ENCODE results near the gene TMEM200B. TPM values are rescaled to one million over a fixed set of nuclear protein-coding genes. Genes with fewer than 3 reads are reported as not detected.

The TMEM200B gene
- polyA plus RNA-seq, 1 donor = 5.9 TPM

- DNase-seq = peak in 1 of 2 donors; percentile 71
- H3K36me3 ChIP-seq (ENCODE audit: control insufficient read depth, insufficient read depth, low read length) = peaks cover 7% of the 10 kb centered on the region
- peaks cover 20% of the 10 kb centered on the region for H3K9me3 ChIP-seq (ENCODE audit: control insufficient read depth, low read depth, low read length)
- peak overlapping the region; percentile 61 for H3K4me3 ChIP-seq (ENCODE audit: low read length)
- peaks cover 22% of the 10 kb centered on the region for H3K4me1 ChIP-seq (ENCODE audit: control insufficient read depth, insufficient read depth, low read length)
- WGBS (ENCODE audit: insufficient coverage, low lambda C conversion rate) = no CpG with 5 or more reads among the region's 70 CpGs
- H3K27ac ChIP-seq (ENCODE audit: low read length) = peak overlapping the region; percentile 82
- peaks cover 48% of the 10 kb centered on the region for H3K27me3 ChIP-seq (ENCODE audit: control insufficient read depth, insufficient read depth, low read length)
These were observed 433 bp downstream of the TMEM200B start for GRCh38 chr1:29123053-29123886.

DNA sequence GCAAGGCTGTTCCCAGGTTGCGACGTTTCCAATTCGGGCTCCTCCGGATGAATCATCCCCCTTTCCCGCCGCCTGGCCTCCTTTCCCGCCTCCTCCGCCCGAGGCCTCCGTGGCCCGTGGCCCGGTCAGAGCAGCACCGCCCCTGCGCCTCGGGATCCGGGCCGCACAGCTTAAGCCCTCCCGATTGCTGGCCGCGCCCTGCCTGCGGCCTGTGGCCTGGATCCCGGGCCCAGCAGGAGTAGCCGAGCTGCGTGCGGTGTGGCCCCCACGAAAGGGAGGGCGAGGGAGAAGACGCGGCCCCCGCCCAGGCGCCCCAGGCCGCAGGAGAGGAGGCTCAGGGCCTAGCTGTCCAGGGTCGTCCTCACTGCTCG lies 1.0 kb downstream of the TMEM200B start:
- no CpG with 5 or more reads among the region's 34 CpGs for WGBS (ENCODE audit: insufficient coverage, low lambda C conversion rate)
- peak in 1 of 2 donors; percentile 68 for DNase-seq
- Histone ChIP-seq H3K4me1 (ENCODE audit: control insufficient read depth, insufficient read depth, low read length) (peaks cover 22% of the 10 kb centered on the region), H3K27me3 (ENCODE audit: control insufficient read depth, insufficient read depth, low read length) (peaks cover 48% of the 10 kb centered on the region), H3K36me3 (ENCODE audit: control insufficient read depth, insufficient read depth, low read length) (peaks cover 8% of the 10 kb centered on the region), H3K4me3 (ENCODE audit: low read length) (peak overlapping the region; percentile 61), H3K27ac (ENCODE audit: low read length) (peak overlapping the region; percentile 82), H3K9me3 (ENCODE audit: control insufficient read depth, low read depth, low read length) (peaks cover 20% of the 10 kb centered on the region)

DNA sequence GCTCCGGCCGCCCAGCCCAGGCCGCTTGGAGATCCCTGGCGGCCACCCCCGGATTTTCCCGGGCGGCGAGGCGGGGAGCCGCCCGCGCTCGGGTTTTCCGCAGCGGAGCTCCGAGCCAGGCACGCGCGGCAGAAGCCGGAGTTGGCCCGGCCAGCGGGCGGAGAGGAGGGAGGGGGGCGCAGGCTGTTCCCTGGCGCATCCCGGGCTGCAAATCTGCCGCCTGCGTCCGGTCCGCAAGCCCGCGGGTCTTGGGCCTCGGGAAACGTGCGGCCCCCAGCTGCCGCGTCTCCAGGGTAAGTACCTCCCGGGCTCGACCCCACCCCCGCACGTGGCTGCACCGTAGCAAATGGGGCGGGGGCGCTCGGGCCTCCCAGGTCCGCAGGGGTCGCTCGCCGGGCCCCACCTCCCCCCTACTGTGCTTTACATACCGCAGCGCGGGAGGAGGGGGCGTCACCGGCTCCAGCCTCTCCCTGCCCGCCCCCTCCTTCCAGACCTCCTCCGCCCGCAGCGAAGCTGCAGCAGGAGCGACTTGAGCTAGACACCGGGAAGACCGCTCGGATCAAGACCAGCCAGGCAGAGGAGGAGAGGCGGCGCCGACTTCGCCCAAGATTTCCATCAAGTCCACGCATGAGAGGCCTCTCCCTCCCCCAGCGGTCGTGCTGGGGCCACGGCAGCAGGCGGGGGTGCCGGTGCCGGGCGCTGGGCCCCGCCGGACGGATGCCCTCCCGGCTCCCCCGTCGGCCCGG lies 1.6 kb downstream of the TMEM200B start:
- peaks cover 20% of the 10 kb centered on the region for H3K9me3 ChIP-seq (ENCODE audit: control insufficient read depth, low read depth, low read length)
- no peak overlapping the region for H3K27ac ChIP-seq (ENCODE audit: low read length)
- H3K4me3 ChIP-seq (ENCODE audit: low read length) = peak overlapping the region; percentile 61
- H3K27me3 ChIP-seq (ENCODE audit: control insufficient read depth, insufficient read depth, low read length) = peaks cover 48% of the 10 kb centered on the region
- peaks cover 12% of the 10 kb centered on the region for H3K36me3 ChIP-seq (ENCODE audit: control insufficient read depth, insufficient read depth, low read length)
- peak in 1 of 2 donors; percentile 46 for DNase-seq
- H3K4me1 ChIP-seq (ENCODE audit: control insufficient read depth, insufficient read depth, low read length) = peaks cover 22% of the 10 kb centered on the region
- WGBS (ENCODE audit: insufficient coverage, low lambda C conversion rate) = no CpG with 5 or more reads among the region's 81 CpGs

DNA sequence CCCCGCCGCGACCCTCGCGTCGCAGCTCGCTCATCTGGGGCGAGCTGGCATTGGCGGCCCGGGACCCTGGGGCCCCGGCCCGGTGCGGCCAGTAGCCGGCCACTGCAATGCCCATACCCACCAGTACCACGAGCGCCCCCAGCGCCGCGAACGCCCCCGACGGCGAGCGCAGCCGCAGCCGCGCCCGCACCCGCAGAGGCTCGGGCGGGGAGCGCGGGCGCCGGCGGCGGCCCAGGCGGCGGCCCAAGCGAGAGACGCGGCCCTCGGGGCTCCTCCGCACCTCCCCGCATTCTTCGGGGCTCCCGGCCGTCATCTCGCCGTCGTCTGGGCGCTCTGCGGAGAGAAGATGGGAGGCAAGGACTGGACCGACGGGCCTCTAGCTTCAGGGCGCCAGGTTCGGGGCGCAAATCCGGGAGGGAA lies 2.2 kb downstream of the TMEM200B start:
- Histone ChIP-seq H3K9me3 (ENCODE audit: control insufficient read depth, low read depth, low read length) (peaks cover 20% of the 10 kb centered on the region), H3K4me3 (ENCODE audit: low read length) (peak overlapping the region; percentile 61), H3K36me3 (ENCODE audit: control insufficient read depth, insufficient read depth, low read length) (peaks cover 17% of the 10 kb centered on the region), H3K27me3 (ENCODE audit: control insufficient read depth, insufficient read depth, low read length) (peaks cover 48% of the 10 kb centered on the region), H3K27ac (ENCODE audit: low read length) (no peak overlapping the region), H3K4me1 (ENCODE audit: control insufficient read depth, insufficient read depth, low read length) (peaks cover 22% of the 10 kb centered on the region)
- no CpG with 5 or more reads among the region's 59 CpGs for WGBS (ENCODE audit: insufficient coverage, low lambda C conversion rate)
- DNase-seq = no peak

GRCh38 chr1:29120947-29121485 lies 2.7 kb downstream of the TMEM200B start:
- peaks cover 48% of the 10 kb centered on the region for H3K27me3 ChIP-seq (ENCODE audit: control insufficient read depth, insufficient read depth, low read length)
- H3K9me3 ChIP-seq (ENCODE audit: control insufficient read depth, low read depth, low read length) = peaks cover 20% of the 10 kb centered on the region
- H3K4me3 ChIP-seq (ENCODE audit: low read length) = no peak overlapping the region
- peak in 1 of 2 donors; percentile 66 for DNase-seq
- peaks cover 20% of the 10 kb centered on the region for H3K36me3 ChIP-seq (ENCODE audit: control insufficient read depth, insufficient read depth, low read length)
- no CpG with 5 or more reads among the region's 42 CpGs for WGBS (ENCODE audit: insufficient coverage, low lambda C conversion rate)
- H3K27ac ChIP-seq (ENCODE audit: low read length) = no peak overlapping the region
- H3K4me1 ChIP-seq (ENCODE audit: control insufficient read depth, insufficient read depth, low read length) = peaks cover 22% of the 10 kb centered on the region

- H3K4me1 ChIP-seq (ENCODE audit: control insufficient read depth, insufficient read depth, low read length) = peaks cover 22% of the 10 kb centered on the region
- peaks cover 24% of the 10 kb centered on the region for H3K36me3 ChIP-seq (ENCODE audit: control insufficient read depth, insufficient read depth, low read length)
- H3K9me3 ChIP-seq (ENCODE audit: control insufficient read depth, low read depth, low read length) = peaks cover 20% of the 10 kb centered on the region
- H3K27me3 ChIP-seq (ENCODE audit: control insufficient read depth, insufficient read depth, low read length) = peaks cover 42% of the 10 kb centered on the region
- DNase-seq = no peak
- no peak overlapping the region for H3K4me3 ChIP-seq (ENCODE audit: low read length)
- WGBS (ENCODE audit: insufficient coverage, low lambda C conversion rate) = no CpG with 5 or more reads among the region's 6 CpGs
- no peak overlapping the region for H3K27ac ChIP-seq (ENCODE audit: low read length)
These were observed 3.3 kb downstream of the TMEM200B start for GRCh38 chr1:29120367-29120766.

GRCh38 chr1:29119121-29119929 lies 4.4 kb downstream of the TMEM200B start:
- H3K27ac ChIP-seq (ENCODE audit: low read length) = no peak overlapping the region
- H3K36me3 ChIP-seq (ENCODE audit: control insufficient read depth, insufficient read depth, low read length) = peaks cover 26% of the 10 kb centered on the region
- peaks cover 33% of the 10 kb centered on the region for H3K27me3 ChIP-seq (ENCODE audit: control insufficient read depth, insufficient read depth, low read length)
- no peak overlapping the region for H3K4me3 ChIP-seq (ENCODE audit: low read length)
- DNase-seq = no peak
- peaks cover 20% of the 10 kb centered on the region for H3K9me3 ChIP-seq (ENCODE audit: control insufficient read depth, low read depth, low read length)
- WGBS (ENCODE audit: insufficient coverage, low lambda C conversion rate) = no CpG with 5 or more reads among the region's 12 CpGs
- H3K4me1 ChIP-seq (ENCODE audit: control insufficient read depth, insufficient read depth, low read length) = peaks cover 18% of the 10 kb centered on the region

- Histone ChIP-seq H3K27ac (ENCODE audit: low read length) (no peak overlapping the region), H3K4me1 (ENCODE audit: control insufficient read depth, insufficient read depth, low read length) (peaks cover 6% of the 10 kb centered on the region), H3K27me3 (ENCODE audit: control insufficient read depth, insufficient read depth, low read length) (peaks cover 15% of the 10 kb centered on the region), H3K4me3 (ENCODE audit: low read length) (no peak overlapping the region), H3K9me3 (ENCODE audit: control insufficient read depth, low read depth, low read length) (peaks cover 5% of the 10 kb centered on the region), H3K36me3 (ENCODE audit: control insufficient read depth, insufficient read depth, low read length) (peaks cover 35% of the 10 kb centered on the region)
- DNase-seq = no peak
- WGBS (ENCODE audit: insufficient coverage, low lambda C conversion rate) = no CpG with 5 or more reads among the region's 2 CpGs
These were observed 6.3 kb downstream of the TMEM200B start for GRCh38 chr1:29117381-29117780.

DNA sequence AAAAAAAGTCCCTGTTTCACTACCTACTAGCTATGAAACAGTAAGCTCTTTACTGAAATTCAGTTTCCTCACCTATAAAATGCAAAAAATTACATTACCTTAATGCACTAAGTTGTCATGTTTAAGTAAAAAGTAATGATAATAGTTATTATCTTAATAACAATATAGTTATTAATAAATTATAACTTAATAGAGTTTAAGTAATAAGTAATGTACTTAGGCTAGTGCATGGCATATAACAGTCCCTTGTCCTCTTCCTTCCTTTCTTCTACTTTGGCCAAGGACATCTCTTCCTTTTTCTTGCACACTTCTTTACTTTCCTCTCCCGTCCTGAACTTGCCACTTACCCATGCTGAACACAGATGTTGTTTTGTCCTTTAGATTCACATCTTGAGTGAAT lies 9.0 kb downstream of the TMEM200B start:
- WGBS (ENCODE audit: insufficient coverage, low lambda C conversion rate) = 90% methylated on average over 1 of the region's 1 CpG

More for the DNA sequence above, 9.0 kb downstream of the TMEM200B start:
- no peak overlapping the region for H3K4me3 ChIP-seq (ENCODE audit: low read length)
- no peaks in the 10 kb centered on the region for H3K9me3 ChIP-seq (ENCODE audit: control insufficient read depth, low read depth, low read length)
- H3K27me3 ChIP-seq (ENCODE audit: control insufficient read depth, insufficient read depth, low read length) = no peaks in the 10 kb centered on the region
- no peaks in the 10 kb centered on the region for H3K4me1 ChIP-seq (ENCODE audit: control insufficient read depth, insufficient read depth, low read length)
- no peak for DNase-seq
- H3K36me3 ChIP-seq (ENCODE audit: control insufficient read depth, insufficient read depth, low read length) = peaks cover 41% of the 10 kb centered on the region
- no peak overlapping the region for H3K27ac ChIP-seq (ENCODE audit: low read length)

Measured in large intestine (tissue), 3 donors.